K562 (cell line): ENCODE measurements around the gene PNMT. TPM values are rescaled to one million over a fixed set of nuclear protein-coding genes. Genes with fewer than 3 reads are reported as not detected.

Experiments
- AFF4 ChIP-seq: sonication (generic); formaldehyde crosslinking; IDR thresholded peaks from 2 replicates; pipeline ENCODE4 v1.8.0; 2023; ENCODE audit warnings: mild to moderate bottlenecking, missing genetic modification reagents
- FOXA1 ChIP-seq: fragments of 450-650 bp; IDR thresholded peaks from 2 replicates; pipeline ENCODE4 v1.6.1; 2016; ENCODE audit warnings: mild to moderate bottlenecking, borderline replicate concordance
- GTF2F1 ChIP-seq: IDR thresholded peaks from 2 replicates; pipeline ENCODE4 v1.6.1; 2011; ENCODE audit warnings: low read depth, low read length, improper control_type of control experiment
- HNRNPH1 ChIP-seq: fragments of 200-400 bp; formaldehyde crosslinking; optimal IDR thresholded peaks from 2 replicates; pipeline ENCODE3; 2017; ENCODE audit warnings: low read depth, mild to moderate bottlenecking, low read length, moderate library complexity
- MAX ChIP-seq: sonication (generic); formaldehyde crosslinking; IDR thresholded peaks from 2 replicates; pipeline ENCODE4 v1.9.0; 2022; ENCODE audit warnings: mild to moderate bottlenecking, missing genetic modification reagents
- MLLT1 ChIP-seq, 2 experiments: fragments of 450-650 bp; IDR thresholded peaks; 2 replicates each; pipeline ENCODE4 v1.6.1; 2016
- MTA1 ChIP-seq: fragments of 450-650 bp; IDR thresholded peaks from 2 replicates; pipeline ENCODE4 v1.6.1; 2017; ENCODE audit warnings: borderline replicate concordance
- NR2C1 ChIP-seq, 2 experiments: fragments of 450-650 bp; IDR thresholded peaks; 2 replicates each; pipeline ENCODE4 v1.6.1; 2017; ENCODE audit warnings: mild to moderate bottlenecking in 2 of 2, antibody characterized with exemption in 1 of 2, inconsistent platforms in 1 of 2, missing compliant biosample characterization in 1 of 2, missing genetic modification characterization in 1 of 2
- NR3C1 ChIP-seq: sonication (generic); formaldehyde crosslinking; IDR thresholded peaks from 2 replicates; pipeline ENCODE4 v1.8.1; 2022; ENCODE audit warnings: missing genetic modification reagents
- RAD21 ChIP-seq, 2 experiments: fragments of 250-450 bp in 1 of 2; fragments of 450-650 bp in 1 of 2; sonication (Bioruptor Pico) in 1 of 2; formaldehyde crosslinking in 1 of 2; IDR thresholded peaks in 1 of 2; conservative IDR thresholded peaks in 1 of 2; 2 replicates each; pipeline versions ENCODE4 v1.4.0 to v1.8.0; 2020 to 2022; ENCODE audit warnings: mild to moderate bottlenecking in 2 of 2, moderate library complexity in 1 of 2
- SUPT5H ChIP-seq: fragments of 450-650 bp; IDR thresholded peaks from 2 replicates; pipeline ENCODE4 v1.6.1; 2016
- THAP12 ChIP-seq: fragments of 250-450 bp; sonication (Bioruptor Pico); IDR thresholded peaks from 2 replicates; pipeline ENCODE4 v1.9.0; 2021; ENCODE audit warnings: mild to moderate bottlenecking, inconsistent platforms
- ZNF311 ChIP-seq: fragments of 250-450 bp; sonication (Bioruptor Pico); IDR thresholded peaks from 2 replicates; pipeline ENCODE4 v1.4.0; 2020; ENCODE audit warnings: mild to moderate bottlenecking, moderate library complexity
- ZNF395 ChIP-seq: fragments of 200-800 bp; sonication (Bioruptor generic); IDR thresholded peaks from 2 replicates; pipeline ENCODE4 v1.6.1; 2017; ENCODE audit warnings: missing genetic modification characterization, missing compliant biosample characterization
- polyA plus RNA-seq, 8 experiments: library from polyadenylated mRNA; depleted of rRNA in 4 of 8; stranded (reverse) in 5 of 8; unstranded in 3 of 8; fragments of >200 nt; fragmentation: Nextera tagmentation in 2 of 8; fragmentation: Illumina TruSeq in 1 of 8; extraction: Ambion mirVana in 2 of 8; extraction: Trizol in 1 of 8; gene quantifications; 2 replicates each; pipeline versions ENCODE4 v1.2.1 to v1.2.3, GENCODE V29; 2011 to 2014; ENCODE audit warnings: inconsistent platforms in 1 of 8, missing spikeins in 1 of 8
- total RNA-seq, 7 experiments: library from RNA; depleted of rRNA in 6 of 7; stranded (reverse); fragments of >200 nt in 6 of 7; fragmentation: Illumina TruSeq in 2 of 7; extraction: Trizol in 2 of 7; gene quantifications; 2 replicates each; pipeline versions ENCODE4 v1.2.1 to v1.2.3, GENCODE V29; 2011 to 2021; ENCODE audit warnings: low replicate concordance in 1 of 7

PNMT gene
- total and polyA plus RNA-seq, 9 of the 15 experiments (the other 6 are each of a cell fraction or from before 2014, with no cell fraction given), result 0.55 to 18.1 (median 5.8) TPM

- TF ChIP-seq MLLT1 (IDR thresholded peaks at IDR 0.05) (peak; percentile 65 to 71; a peak in 3 of 4 replicates), HNRNPH1 (no peak), AFF4 (peak; percentile 38; the same call in 1 of the 2 replicates), NR2C1 (IDR thresholded peaks at IDR 0.05) (no peak; the same call in 1 of the 2 replicates), NR2C1 (tag; IDR thresholded peaks at IDR 0.05) (peak; percentile 29; the same call in 1 of the 2 replicates), SUPT5H (no peak; the same call in 1 of the 2 replicates), ZNF395 (CRISPR knock-in tag) (peak; percentile 79), THAP12 (peak; percentile 76), GTF2F1 (peak; percentile 38; the same call in 1 of the 2 replicates), MTA1 (no peak; the same call in 1 of the 2 replicates), MAX (CRISPR knock-in tag) (peak; percentile 73), ZNF311 (CRISPR knock-in tag) (no peak), RAD21 (CRISPR knock-in tag; conservative IDR thresholded peaks at IDR 0.05 in 1 of 2, IDR thresholded peaks at IDR 0.05 in 1 of 2) (peak; percentile 53 to 66), FOXA1 (no peak), NR3C1 (no peak)
Observed at GRCh38 chr17:39667945-39668924, at the start of gene PNMT (continued).
